OCI-LY3 (cell line): ENCODE data around the gene CPSF7.
"Not testable (repeated sequence)": the region's sequence is repeated elsewhere in the genome, so short reads cannot be mapped to it uniquely, and the experiment has no call there.

Experiments
- CTCF ChIP-seq: fragments of 200-600, 300-600 bp; sonication (generic); IDR thresholded peaks from 2 replicates; pipeline ENCODE4 v1.5.1; 2014; ENCODE audit warnings: antibody characterized with exemption, low read length, low read depth
- EZH2phosphoT487 ChIP-seq: fragments of 200-600 bp; shearing (Covaris generic); IDR thresholded peaks from 2 replicates; pipeline ENCODE4 v1.6.1; 2018; ENCODE audit warnings: antibody characterized with exemption, mixed run types, low read depth

GRCh38 chr11:61383859-61384258, 45.9 kb downstream of the CPSF7 start:
- TF ChIP-seq CTCF, EZH2phosphoT487: not testable (repeated sequence)
